Neuron (in vitro differentiated cells): Measurements from ENCODE around the gene IL3RA.
"Not testable (repeated sequence)": the region's sequence is repeated elsewhere in the genome, so short reads cannot be mapped to it uniquely, and the experiment has no call there.

Experiments used
- H2AFZ ChIP-seq: one replicate; pipeline ENCODE4 v1.6.1; 2013; ENCODE audit warnings: low read depth, mild to moderate bottlenecking, inconsistent platforms, low read length, moderate library complexity
- H3K27me3 ChIP-seq: one replicate; pipeline ENCODE4 v1.6.1; 2013; ENCODE audit warnings: low read length; ENCODE audit not compliant: insufficient read depth
- H3K36me3 ChIP-seq: one replicate; pipeline ENCODE4 v1.6.1; 2013; ENCODE audit warnings: low read length; ENCODE audit not compliant: insufficient read depth
- H3K4me1 ChIP-seq: one replicate; pipeline ENCODE4 v1.6.1; 2013; ENCODE audit warnings: low read length; ENCODE audit not compliant: insufficient read depth
- H3K4me3 ChIP-seq: 2 replicates; pipeline ENCODE4 v1.5.1; 2013; ENCODE audit warnings: mild to moderate bottlenecking, low read length, moderate library complexity
- H3K9me3 ChIP-seq: one replicate; pipeline ENCODE4 v1.6.1; 2013; ENCODE audit warnings: low read length

The IL3RA gene

GRCh38 chrX:1349606-1350005 is 13.0 kb downstream of the IL3RA start:
- not testable (repeated sequence) for H3K9me3 ChIP-seq, H3K4me1 ChIP-seq, H2AFZ ChIP-seq, H3K4me3 ChIP-seq, H3K27me3 ChIP-seq, H3K36me3 ChIP-seq

GRCh38 chrX:1351981-1352714 is 15.6 kb downstream of the IL3RA start:
- H3K9me3 ChIP-seq: no peaks in the 10 kb centered on the region
- H3K36me3 ChIP-seq: no peaks in the 10 kb centered on the region
- H2AFZ ChIP-seq: no peak overlapping the region
- no peaks in the 10 kb centered on the region for H3K27me3 ChIP-seq
- no peak overlapping the region for H3K4me3 ChIP-seq
- no peaks in the 10 kb centered on the region for H3K4me1 ChIP-seq

DNA sequence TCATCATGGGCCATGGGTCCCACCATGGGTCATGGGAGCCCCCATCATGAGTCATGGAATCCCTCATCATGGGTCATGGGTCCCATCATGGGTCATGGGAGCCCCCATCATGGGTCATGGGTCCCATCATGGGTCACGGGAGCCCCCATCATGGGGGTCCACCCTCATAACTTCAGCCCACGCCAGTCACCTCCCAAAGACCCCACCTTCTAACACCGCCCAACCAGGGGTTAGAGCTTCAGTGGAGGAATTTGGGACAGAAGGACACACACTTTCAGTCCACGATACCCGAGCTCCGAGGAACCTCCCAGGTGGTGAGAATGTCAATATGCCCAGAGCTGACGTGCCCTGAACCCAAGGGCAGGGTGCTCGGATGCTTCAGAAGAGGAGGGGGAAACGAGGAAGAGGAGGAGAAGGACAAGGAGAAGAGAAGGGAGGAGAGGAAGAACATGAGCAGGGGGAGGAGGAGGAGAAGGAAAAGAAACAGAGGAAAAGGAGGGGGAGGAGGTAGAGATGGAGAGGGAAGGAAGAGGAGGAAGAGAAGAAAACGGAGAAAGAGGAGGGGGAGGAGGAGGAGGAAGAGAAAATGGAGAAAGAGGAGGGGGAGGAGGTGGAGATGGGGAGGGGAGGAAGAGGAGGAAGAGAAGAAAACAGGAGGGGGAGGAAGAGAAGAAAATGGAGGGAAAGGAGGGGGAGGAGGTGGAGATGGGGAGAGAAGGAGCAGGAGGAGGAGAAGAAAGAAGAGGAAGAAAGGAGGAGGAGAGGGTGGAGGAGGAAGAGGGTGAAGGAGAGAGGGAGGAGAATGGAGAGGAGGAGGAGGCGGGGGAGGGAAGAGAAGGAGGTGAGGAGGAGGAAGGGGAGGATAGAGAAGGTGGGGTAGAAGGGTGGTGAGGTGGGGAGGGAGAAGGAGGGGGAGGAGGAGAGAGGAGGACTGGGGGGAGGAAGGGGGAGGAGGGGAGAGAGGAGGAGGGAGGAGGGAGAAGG is 17.7 kb downstream of the IL3RA start:
- Histone ChIP-seq H3K27me3 (no peaks in the 10 kb centered on the region), H3K4me3 (no peak overlapping the region), H2AFZ (no peak overlapping the region), H3K4me1 (no peaks in the 10 kb centered on the region), H3K9me3 (peaks cover 6% of the 10 kb centered on the region), H3K36me3 (peaks cover 3% of the 10 kb centered on the region)

DNA sequence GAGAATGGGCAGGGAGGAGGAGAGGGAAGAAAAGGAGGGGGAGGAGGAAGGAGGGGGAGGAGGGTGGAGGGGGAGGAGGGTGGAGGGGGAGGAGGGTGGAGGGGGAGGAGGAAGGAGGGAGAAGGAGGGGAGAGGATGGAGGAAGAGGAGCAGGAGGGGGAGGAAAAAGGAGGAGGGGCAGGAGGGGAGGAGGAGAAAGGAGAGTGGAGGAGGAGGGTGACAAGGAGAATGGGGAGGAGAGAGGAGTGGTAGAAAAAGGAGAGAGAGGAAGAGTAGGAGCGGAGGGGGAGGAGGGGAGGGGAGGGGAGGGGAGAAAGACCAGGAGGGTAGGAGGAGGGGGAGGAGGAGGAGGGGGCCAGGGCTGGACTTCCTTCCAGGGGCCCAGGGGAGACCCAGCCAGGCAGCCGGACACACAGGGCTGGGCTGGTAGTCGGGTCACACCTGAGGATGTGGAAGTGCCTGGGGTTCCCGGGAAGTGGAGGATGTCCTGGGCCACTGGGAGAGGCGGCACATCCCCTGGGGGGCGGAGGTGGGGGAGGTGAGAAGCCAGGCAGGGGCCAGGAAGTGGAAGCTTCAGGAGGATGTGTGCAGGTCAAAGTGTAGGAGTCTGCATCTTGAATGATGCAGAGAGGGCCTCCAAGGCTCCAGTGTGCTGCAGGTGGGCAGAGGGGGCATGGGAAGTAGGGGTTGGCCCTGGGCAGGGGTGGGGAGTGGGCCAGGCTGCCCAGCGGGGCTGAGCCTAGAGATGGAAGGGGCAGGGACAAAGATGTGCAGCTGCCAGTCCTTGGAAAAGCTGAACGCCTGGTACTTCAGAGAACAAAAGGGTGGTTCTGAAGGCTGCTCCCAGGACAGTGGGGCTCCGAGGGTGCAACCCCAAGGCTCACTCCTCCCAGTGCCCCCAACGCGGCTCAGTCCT is 18.8 kb downstream of the IL3RA start:
- no peaks in the 10 kb centered on the region for H3K27me3 ChIP-seq
- H2AFZ ChIP-seq: no peak overlapping the region

GRCh38 chrX:1357993-1358392 is 21.4 kb downstream of the IL3RA start:
- peaks cover 8% of the 10 kb centered on the region for H3K36me3 ChIP-seq
- no peaks in the 10 kb centered on the region for H3K27me3 ChIP-seq
- no peak overlapping the region for H3K4me3 ChIP-seq
- H3K9me3 ChIP-seq: peaks cover 6% of the 10 kb centered on the region
- no peak overlapping the region for H2AFZ ChIP-seq
- no peaks in the 10 kb centered on the region for H3K4me1 ChIP-seq

More for the DNA sequence above, 18.8 kb downstream of the IL3RA start:
- Histone ChIP-seq H3K36me3 (peaks cover 3% of the 10 kb centered on the region), H3K9me3 (peaks cover 6% of the 10 kb centered on the region), H3K4me3 (no peak overlapping the region), H3K4me1 (no peaks in the 10 kb centered on the region)

- H3K36me3 ChIP-seq: peaks cover 8% of the 10 kb centered on the region
- no peak overlapping the region for H2AFZ ChIP-seq
- no peaks in the 10 kb centered on the region for H3K27me3 ChIP-seq
- no peak overlapping the region for H3K4me3 ChIP-seq
- no peaks in the 10 kb centered on the region for H3K4me1 ChIP-seq
- peaks cover 6% of the 10 kb centered on the region for H3K9me3 ChIP-seq
Measured at GRCh38 chrX:1358793-1359476, 22.4 kb downstream of the IL3RA start.

GRCh38 chrX:1359477-1359873 is 22.9 kb downstream of the IL3RA start:
- Histone ChIP-seq H3K9me3 (peaks cover 6% of the 10 kb centered on the region), H2AFZ (no peak overlapping the region), H3K4me1 (no peaks in the 10 kb centered on the region), H3K4me3 (no peak overlapping the region), H3K27me3 (no peaks in the 10 kb centered on the region), H3K36me3 (peaks cover 8% of the 10 kb centered on the region)

GRCh38 chrX:1360171-1360570 is 23.6 kb downstream of the IL3RA start:
- Histone ChIP-seq H3K9me3 (peaks cover 6% of the 10 kb centered on the region), H2AFZ (no peak overlapping the region), H3K27me3 (no peaks in the 10 kb centered on the region), H3K36me3 (peaks cover 8% of the 10 kb centered on the region), H3K4me3 (no peak overlapping the region), H3K4me1 (no peaks in the 10 kb centered on the region)

DNA sequence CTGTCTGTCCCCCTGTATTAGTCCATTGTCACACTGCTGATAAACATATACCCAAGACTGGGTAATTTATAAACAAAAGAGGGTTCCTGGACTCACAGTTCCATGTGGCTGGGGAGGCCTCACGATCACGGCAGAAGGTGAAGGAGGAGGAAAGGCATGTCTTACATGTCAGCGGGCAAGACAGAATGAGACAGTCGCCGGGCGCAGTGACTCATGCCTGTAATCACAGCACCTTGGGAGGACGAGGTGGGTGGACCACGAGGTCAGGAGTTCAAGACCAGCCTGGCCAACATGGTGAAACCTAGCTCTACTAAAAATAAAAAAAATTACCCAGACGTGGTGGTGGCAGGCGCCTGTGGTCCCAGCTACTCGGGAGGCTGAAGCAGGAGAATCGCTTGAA is 24.7 kb downstream of the IL3RA start:
- peaks cover 6% of the 10 kb centered on the region for H3K9me3 ChIP-seq
- H2AFZ ChIP-seq: no peak overlapping the region
- no peak overlapping the region for H3K4me3 ChIP-seq

GRCh38 chrX:1361910-1362309 is 25.3 kb downstream of the IL3RA start:
- H3K9me3 ChIP-seq: peaks cover 6% of the 10 kb centered on the region
- no peak overlapping the region for H3K4me3 ChIP-seq
- no peaks in the 10 kb centered on the region for H3K4me1 ChIP-seq
- H3K36me3 ChIP-seq: peaks cover 8% of the 10 kb centered on the region
- H2AFZ ChIP-seq: no peak overlapping the region
- no peaks in the 10 kb centered on the region for H3K27me3 ChIP-seq

More for the DNA sequence above, 24.7 kb downstream of the IL3RA start:
- Histone ChIP-seq H3K4me1 (no peaks in the 10 kb centered on the region), H3K27me3 (no peaks in the 10 kb centered on the region), H3K36me3 (peaks cover 8% of the 10 kb centered on the region)

- not testable (repeated sequence) for H3K36me3 ChIP-seq, H3K9me3 ChIP-seq, H3K4me1 ChIP-seq, H3K4me3 ChIP-seq, H2AFZ ChIP-seq, H3K27me3 ChIP-seq
Measured at GRCh38 chrX:1366363-1366762, 29.8 kb downstream of the IL3RA start.

GRCh38 chrX:1368385-1368698 is 31.8 kb downstream of the IL3RA start:
- H3K9me3 ChIP-seq: no peaks in the 10 kb centered on the region
- no peaks in the 10 kb centered on the region for H3K27me3 ChIP-seq
- no peaks in the 10 kb centered on the region for H3K36me3 ChIP-seq
- no peaks in the 10 kb centered on the region for H3K4me1 ChIP-seq
- no peak overlapping the region for H3K4me3 ChIP-seq
- H2AFZ ChIP-seq: no peak overlapping the region
